Sigmoid colon (tissue), 7 donors: Measurements from ENCODE around the gene SMYD2. TPM values are rescaled to one million over a fixed set of nuclear protein-coding genes. Genes with fewer than 3 reads are reported as not detected.

Source experiments
- DNase-seq: peaks from one replicate; pipeline ENCODE4 v3.0.0-alpha.2; 2019
- H3K27ac ChIP-seq, 4 donors: fragments of 200-600 bp; sonication (generic); one replicate each; pipeline ENCODE4 v1.5.1; 2016 to 2019; ENCODE audit warnings: mild to moderate bottlenecking in 1 of 4
- H3K27me3 ChIP-seq, 3 donors: fragments of 200-600 bp; sonication (generic); one replicate each; pipeline ENCODE4 v1.5.1; 2019; ENCODE audit warnings: mild to moderate bottlenecking in 1 of 3
- H3K36me3 ChIP-seq, 4 donors: fragments of 200-600 bp; sonication (generic); one replicate each; pipeline ENCODE4 v1.5.1; 2016 to 2019
- H3K4me1 ChIP-seq, 4 donors: fragments of 200-600 bp; sonication (generic); one replicate each; pipeline ENCODE4 v1.5.1; 2017 to 2019
- H3K4me3 ChIP-seq, 4 donors: fragments of 200-600 bp; sonication (generic); one replicate each; pipeline ENCODE4 v1.5.1; 2017 to 2019; ENCODE audit warnings: mild to moderate bottlenecking in 2 of 4, moderate library complexity in 1 of 4
- H3K9me3 ChIP-seq, 4 donors: fragments of 200-600 bp in 3 of 4; sonication (generic) in 3 of 4; one replicate each; pipeline versions ENCODE4 v1.5.1 to v1.6.1; 2013 to 2019
- EP300 ChIP-seq, 4 donors: sonication (generic); formaldehyde crosslinking; IDR thresholded peaks; one replicate each; pipeline ENCODE4 v1.6.1; 2017; ENCODE audit warnings: antibody characterized with exemption in 4 of 4
- POLR2A ChIP-seq, 2 donors: fragments of 450-650 bp; IDR thresholded peaks; one replicate each; pipeline ENCODE4 v1.6.1; 2016; ENCODE audit warnings: antibody characterized with exemption in 2 of 2, mild to moderate bottlenecking in 2 of 2, moderate library complexity in 2 of 2
- POLR2AphosphoS5 ChIP-seq, 4 donors: sonication (generic); formaldehyde crosslinking; IDR thresholded peaks; one replicate each; pipeline ENCODE4 v1.6.1; 2017; ENCODE audit warnings: antibody characterized with exemption in 4 of 4
- WGBS, 2 donors: extraction: QIAGEN DNeasy Blood & Tissue Kit; methylation state at CpG; one replicate each; pipeline ENCODE4 v1.1.7; 2013; 5-methylcytosine and 5-hydroxymethylcytosine counted together
- intact Hi-C: fragments of 100-400 bp; cut with DNase I; formaldehyde crosslinking; loops from one replicate; pipeline ENCODE4 v1.15.1; 2023
- polyA plus RNA-seq, 3 donors: library from polyadenylated mRNA; stranded (reverse); fragments of 200-250 nt; gene quantifications; one replicate each; pipeline ENCODE4 v1.2.3, GENCODE V29; 2013
- total RNA-seq, 4 donors: library from RNA; depleted of rRNA; stranded (reverse); fragments of >200 nt; gene quantifications; one replicate each; pipeline ENCODE4 v1.1.0, GENCODE V29; 2016
- TF ChIP-seq, protein P1 (sequence below), 4 experiments: fragments of 450-650 bp in 3 of 4; fragments of 200-600 bp in 1 of 4; IDR thresholded peaks; one replicate each; pipeline ENCODE4 v1.5.1; 2016 to 2019; ENCODE audit warnings: antibody characterized with exemption in 4 of 4, mild to moderate bottlenecking in 3 of 4, moderate library complexity in 2 of 4
- donor health status: healthy with polysubstance abuse.
- donor health status: Bipolar disorder and iron deficiency.
- donor health status: healthy.

SMYD2 gene
- total and polyA plus RNA-seq, 7 donors: 12.5 to 23.4 (median 16.7) TPM

DNA sequence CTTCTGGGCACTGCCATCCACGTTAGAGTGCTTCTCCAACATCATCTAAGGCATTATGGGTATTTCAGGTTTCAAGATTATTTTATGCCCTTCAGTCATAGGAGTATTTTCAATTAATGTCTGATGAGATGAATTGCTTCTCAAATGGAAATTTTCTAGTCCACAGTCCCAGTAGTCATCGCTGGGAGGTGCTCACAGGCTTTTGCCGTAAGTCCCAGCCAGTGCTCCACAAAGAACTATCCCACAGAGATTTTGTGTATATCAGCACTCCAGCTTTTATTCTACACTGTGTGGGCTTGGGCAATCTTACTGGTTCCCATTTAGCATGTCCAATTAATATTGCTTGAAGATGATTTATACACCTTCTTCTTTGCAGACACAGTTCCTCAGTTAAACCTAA, 61.0 kb downstream of the SMYD2 start:
- no peak for DNase-seq
- 85 to 92% methylated on average over 3 of the region's 3 CpGs for WGBS, 2 donors
- intact Hi-C loops: loop anchor here (5.0 kb wide), 1 partner anchor 40 kb away; no protein-coding TSS in a partner anchor
- Histone ChIP-seq H3K4me1 (peaks cover 0 to 22% (median 18%) of the 10 kb centered on the region in 4 donors), H3K9me3 (peaks cover 0 to 3% (median 0%) of the 10 kb centered on the region in 4 donors), H3K27ac (no peak overlapping the region), H3K4me3 (no peak overlapping the region), H3K27me3 (no peaks in the 10 kb centered on the region), H3K36me3 (peaks cover 0 to 10% (median 0%) of the 10 kb centered on the region in 4 donors)
- TF ChIP-seq, protein P1, sequence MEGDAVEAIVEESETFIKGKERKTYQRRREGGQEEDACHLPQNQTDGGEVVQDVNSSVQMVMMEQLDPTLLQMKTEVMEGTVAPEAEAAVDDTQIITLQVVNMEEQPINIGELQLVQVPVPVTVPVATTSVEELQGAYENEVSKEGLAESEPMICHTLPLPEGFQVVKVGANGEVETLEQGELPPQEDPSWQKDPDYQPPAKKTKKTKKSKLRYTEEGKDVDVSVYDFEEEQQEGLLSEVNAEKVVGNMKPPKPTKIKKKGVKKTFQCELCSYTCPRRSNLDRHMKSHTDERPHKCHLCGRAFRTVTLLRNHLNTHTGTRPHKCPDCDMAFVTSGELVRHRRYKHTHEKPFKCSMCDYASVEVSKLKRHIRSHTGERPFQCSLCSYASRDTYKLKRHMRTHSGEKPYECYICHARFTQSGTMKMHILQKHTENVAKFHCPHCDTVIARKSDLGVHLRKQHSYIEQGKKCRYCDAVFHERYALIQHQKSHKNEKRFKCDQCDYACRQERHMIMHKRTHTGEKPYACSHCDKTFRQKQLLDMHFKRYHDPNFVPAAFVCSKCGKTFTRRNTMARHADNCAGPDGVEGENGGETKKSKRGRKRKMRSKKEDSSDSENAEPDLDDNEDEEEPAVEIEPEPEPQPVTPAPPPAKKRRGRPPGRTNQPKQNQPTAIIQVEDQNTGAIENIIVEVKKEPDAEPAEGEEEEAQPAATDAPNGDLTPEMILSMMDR (IDR thresholded peaks at IDR 0.05): no peak
- TF ChIP-seq EP300 (IDR thresholded peaks at IDR 0.05) (no peak), POLR2A (IDR thresholded peaks at IDR 0.05) (no peak), POLR2AphosphoS5 (IDR thresholded peaks at IDR 0.05) (no peak)

- H3K36me3 ChIP-seq: peaks cover 0 to 13% (median 0%) of the 10 kb centered on the region in 4 donors
- TF ChIP-seq EP300 (IDR thresholded peaks at IDR 0.05) (no peak), POLR2A (IDR thresholded peaks at IDR 0.05) (no peak), POLR2AphosphoS5 (IDR thresholded peaks at IDR 0.05) (no peak)
- TF ChIP-seq, protein P1 (IDR thresholded peaks at IDR 0.05): no peak
- peaks cover 0 to 16% (median 12%) of the 10 kb centered on the region in 4 donors for H3K4me1 ChIP-seq
- H3K9me3 ChIP-seq: peaks cover 0 to 3% (median 0%) of the 10 kb centered on the region in 4 donors
- no peaks in the 10 kb centered on the region for H3K27me3 ChIP-seq
- no peak overlapping the region for H3K27ac ChIP-seq
- DNase-seq: no peak
- intact Hi-C loops: loop anchor here (5.0 kb wide), 1 partner anchor 40 kb away; no protein-coding TSS in a partner anchor
- H3K4me3 ChIP-seq: no peak overlapping the region
Observed at GRCh38 chr1:214342525-214342924, 61.6 kb downstream of the SMYD2 start.

DNA sequence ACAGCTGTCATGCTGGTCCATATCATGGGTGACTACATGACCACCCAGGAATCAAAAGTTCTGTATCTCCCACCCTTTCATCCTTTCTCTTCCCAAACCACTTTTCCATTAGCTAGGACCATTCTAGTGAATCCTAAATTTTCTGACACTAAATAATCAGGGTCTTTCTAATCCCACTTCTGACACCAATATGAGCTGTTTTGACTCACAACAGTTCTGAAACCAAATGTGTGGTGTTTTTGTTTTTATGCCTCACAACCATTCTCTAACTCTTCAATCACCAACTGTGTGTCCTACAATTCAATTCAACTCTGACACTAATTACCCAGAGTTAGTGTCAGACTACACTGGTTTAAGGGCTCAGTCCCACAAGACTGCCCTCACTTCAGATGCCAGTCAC, 63.9 kb downstream of the SMYD2 start:
- Histone ChIP-seq H3K36me3 (peaks cover 0 to 18% (median 5%) of the 10 kb centered on the region in 4 donors), H3K27me3 (no peaks in the 10 kb centered on the region), H3K27ac (no peak overlapping the region), H3K9me3 (peaks cover 0 to 3% (median 0%) of the 10 kb centered on the region in 4 donors), H3K4me3 (no peak overlapping the region), H3K4me1 (peaks cover 0 to 3% (median 0%) of the 10 kb centered on the region in 4 donors)
- TF ChIP-seq, protein P1 (IDR thresholded peaks at IDR 0.05): no peak
- no peak for TF ChIP-seq POLR2A (IDR thresholded peaks at IDR 0.05)
- TF ChIP-seq POLR2AphosphoS5 (IDR thresholded peaks at IDR 0.05): no peak
- no peak for TF ChIP-seq EP300 (IDR thresholded peaks at IDR 0.05)
- intact Hi-C loops: loop anchor here (5.0 kb wide), 1 partner anchor 37 kb away; no protein-coding TSS in a partner anchor
- no peak for DNase-seq

GRCh38 chr1:214349008-214349407, 68.0 kb downstream of the SMYD2 start:
- 96 to 97% methylated on average over 5 of the region's 5 CpGs for WGBS, 2 donors
- intact Hi-C loops: no loop called here
- H3K4me1 ChIP-seq: peaks cover 0 to 26% (median 0%) of the 10 kb centered on the region in 4 donors
- H3K27ac ChIP-seq: no peak overlapping the region
- no peaks in the 10 kb centered on the region for H3K27me3 ChIP-seq
- H3K36me3 ChIP-seq: peaks cover 0 to 18% (median 5%) of the 10 kb centered on the region in 4 donors
- no peak overlapping the region for H3K4me3 ChIP-seq
- peaks cover 0 to 3% (median 0%) of the 10 kb centered on the region in 4 donors for H3K9me3 ChIP-seq
- DNase-seq: no peak
- TF ChIP-seq EP300 (IDR thresholded peaks at IDR 0.05) (no peak), POLR2AphosphoS5 (IDR thresholded peaks at IDR 0.05) (no peak), POLR2A (IDR thresholded peaks at IDR 0.05) (no peak)
- TF ChIP-seq, protein P1 (IDR thresholded peaks at IDR 0.05): no peak

DNA sequence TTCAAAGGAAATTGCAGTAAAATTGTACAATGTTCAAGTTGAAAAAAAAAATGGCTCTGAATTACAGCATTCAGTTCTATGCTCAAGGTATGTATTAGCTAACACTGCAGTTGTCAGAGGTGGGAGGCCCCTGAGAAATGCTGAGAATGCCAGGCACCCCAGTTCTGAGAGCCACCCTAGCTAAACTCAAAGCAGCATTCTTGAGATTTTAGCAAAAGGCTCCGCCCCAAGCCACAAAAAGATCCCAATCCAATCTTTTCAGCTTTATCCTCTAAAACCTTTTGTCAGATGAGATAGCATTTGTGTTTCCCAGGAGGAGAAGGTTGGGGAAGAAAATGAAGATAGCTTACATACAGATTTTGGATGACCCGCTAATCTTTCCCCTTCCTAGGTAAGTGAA, 68.8 kb downstream of the SMYD2 start:
- intact Hi-C loops: no loop called here
- TF ChIP-seq, protein P1 (IDR thresholded peaks at IDR 0.05): no peak
- TF ChIP-seq POLR2AphosphoS5 (IDR thresholded peaks at IDR 0.05) (no peak), EP300 (IDR thresholded peaks at IDR 0.05) (no peak), POLR2A (IDR thresholded peaks at IDR 0.05) (no peak)
- no peak overlapping the region for H3K4me3 ChIP-seq
- H3K27ac ChIP-seq: no peak overlapping the region
- peaks cover 2 to 34% (median 5%) of the 10 kb centered on the region in 4 donors for H3K4me1 ChIP-seq
- WGBS, 2 donors: 95 to 96% methylated on average over 2 of the region's 2 CpGs
- H3K27me3 ChIP-seq: no peaks in the 10 kb centered on the region
- DNase-seq: no peak
- H3K36me3 ChIP-seq: peaks cover 0 to 14% (median 5%) of the 10 kb centered on the region in 4 donors
- peaks cover 0 to 3% (median 0%) of the 10 kb centered on the region in 4 donors for H3K9me3 ChIP-seq
